Activated effector memory CD4-positive, alpha-beta T cell treated with anti-CD3 and anti-CD28 coated beads, Interleukin-2, amount 50 U/mL, for 16 hours (primary cell): ENCODE measurements around the gene TNFRSF13B.
"Not testable (repeated sequence)": the region's sequence is repeated elsewhere in the genome, so short reads cannot be mapped to it uniquely, and the experiment has no call there.

Source experiments
- DNase-seq: peaks from one replicate; pipeline ENCODE4 v3.0.0-alpha.2; 2020

TNFRSF13B gene

DNA sequence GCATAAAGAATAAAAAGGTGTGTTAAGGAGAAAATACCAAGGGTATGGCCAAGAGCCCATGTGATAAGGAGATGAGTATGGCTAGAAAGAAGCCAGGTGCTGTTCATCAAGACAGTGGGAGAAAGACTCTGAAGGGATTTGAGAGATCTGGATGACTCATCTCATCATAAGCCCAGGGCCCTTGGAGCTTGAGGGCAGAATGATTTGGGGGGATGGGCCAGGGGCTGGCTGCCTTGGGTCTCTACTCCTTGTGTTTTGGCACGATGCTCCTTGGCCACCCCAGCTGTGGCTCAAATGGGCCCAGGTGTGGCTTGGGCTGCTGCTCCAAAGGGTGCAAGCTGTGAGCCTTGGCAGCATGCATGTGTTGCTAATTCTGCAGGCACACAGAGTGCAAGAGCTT is 14.5 kb upstream of the TNFRSF13B start:
- DNase-seq, result no peak

DNA sequence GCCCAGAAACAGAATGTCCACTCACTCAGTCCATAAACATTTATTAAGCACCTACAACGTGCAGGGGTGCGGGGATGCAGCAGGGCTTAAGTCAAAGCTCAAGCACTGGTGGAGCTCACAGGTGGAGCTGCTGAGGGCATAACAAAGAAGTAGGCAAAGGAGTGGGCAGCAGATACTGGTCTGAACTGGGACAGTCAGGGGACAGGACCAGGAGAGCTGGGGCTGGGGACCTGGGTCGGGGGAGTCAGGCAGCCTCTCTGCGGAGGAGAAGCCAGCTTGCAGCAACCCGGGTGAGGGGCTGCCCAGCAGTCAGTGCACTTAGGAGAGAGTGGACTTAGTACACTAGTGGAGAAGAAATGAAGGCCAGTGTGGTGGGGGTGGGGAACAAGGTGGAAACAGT is 10.0 kb upstream of the TNFRSF13B start:
- DNase-seq, result no peak

DNA sequence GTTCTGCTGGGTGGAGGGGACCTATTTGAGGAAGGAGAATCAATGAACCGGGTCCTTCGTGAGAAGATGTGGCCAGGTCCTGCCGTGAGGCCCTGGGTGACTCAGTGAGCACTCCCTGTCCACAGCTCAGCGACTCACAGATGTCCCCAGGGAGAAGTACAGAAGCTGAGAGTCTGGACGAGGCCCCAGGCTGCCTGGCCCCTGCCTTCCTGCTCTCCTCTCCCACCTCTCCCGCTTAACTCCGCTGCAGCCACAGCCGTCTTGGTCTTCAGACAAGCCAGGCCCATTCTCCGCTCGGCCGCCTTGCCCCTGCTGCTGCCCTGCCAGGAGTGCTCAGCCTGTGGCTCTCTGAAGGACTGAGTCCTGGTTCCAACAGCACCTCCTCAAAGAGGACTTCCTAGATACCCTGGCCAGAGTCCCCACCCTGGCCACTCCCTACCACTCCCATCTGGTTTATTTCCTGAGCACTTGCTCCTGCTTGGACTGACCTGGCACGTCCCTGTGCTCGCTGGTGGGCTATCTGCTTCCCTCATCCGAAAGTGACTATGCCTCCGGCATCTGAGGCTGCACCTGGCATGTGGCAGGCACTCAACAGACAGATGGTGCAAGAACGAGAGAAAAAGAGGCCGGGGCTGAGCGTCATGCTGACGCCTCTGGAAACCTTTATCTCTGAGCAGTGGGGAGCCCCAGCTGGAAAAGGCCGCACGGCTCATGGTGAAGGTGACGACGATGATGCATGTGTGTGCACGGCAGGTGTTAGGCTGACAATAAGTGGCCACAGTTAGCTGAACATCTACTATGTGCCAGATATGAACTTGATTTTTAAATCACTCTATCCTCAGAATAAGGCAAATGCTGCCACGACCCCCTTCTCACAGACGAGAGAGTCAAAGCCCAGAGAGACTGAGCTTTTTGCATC is 9.2 kb upstream of the TNFRSF13B start:
- no peak for DNase-seq

DNA sequence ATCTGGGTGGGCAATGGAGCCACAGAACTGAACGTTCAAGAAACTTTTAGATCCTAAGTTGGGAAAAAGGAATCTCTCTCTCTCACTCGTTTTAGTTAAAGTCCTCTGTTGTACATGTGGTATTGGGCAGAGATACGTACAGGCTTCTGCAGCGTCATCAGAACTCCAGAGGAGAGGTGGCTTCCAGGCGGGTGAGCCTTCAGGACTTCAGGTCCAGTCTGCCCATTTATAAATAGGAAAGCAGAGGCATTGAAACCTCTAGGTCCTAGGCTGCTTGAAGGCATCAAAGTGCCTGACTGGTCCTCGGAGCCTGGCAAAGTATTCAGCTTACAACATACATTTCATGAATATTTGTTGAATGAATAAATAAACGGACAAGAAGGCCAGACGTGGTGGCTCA is 8.1 kb upstream of the TNFRSF13B start:
- DNase-seq, result no peak

DNA sequence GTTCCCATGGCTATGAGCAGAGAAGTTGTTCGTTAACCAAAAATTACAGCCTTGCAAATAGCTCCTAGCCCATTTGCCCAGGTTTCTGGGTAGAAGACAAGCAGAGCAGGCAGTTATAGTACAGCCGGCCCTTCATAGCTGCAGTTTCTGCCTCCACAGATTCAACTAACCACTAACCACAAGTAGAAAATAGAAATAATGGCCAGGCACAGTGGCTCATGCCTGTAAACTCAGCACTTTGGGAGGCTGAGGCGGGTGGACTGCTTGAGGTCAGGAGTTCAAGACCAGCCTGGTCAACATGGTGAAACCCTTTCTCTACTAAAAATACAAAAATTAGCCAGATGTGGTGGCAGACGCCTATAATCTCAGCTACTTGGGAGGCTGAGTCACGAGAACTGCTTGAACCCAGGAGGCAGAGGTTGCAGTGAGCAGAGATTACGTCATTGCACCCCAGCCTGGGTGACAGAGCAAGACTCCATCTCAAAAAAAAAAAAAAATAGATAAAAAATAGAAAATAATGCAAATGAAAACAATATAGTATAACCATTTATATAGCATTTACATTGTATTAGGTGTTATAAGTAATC is 7.4 kb upstream of the TNFRSF13B start:
- DNase-seq, result not testable (repeated sequence)

DNA sequence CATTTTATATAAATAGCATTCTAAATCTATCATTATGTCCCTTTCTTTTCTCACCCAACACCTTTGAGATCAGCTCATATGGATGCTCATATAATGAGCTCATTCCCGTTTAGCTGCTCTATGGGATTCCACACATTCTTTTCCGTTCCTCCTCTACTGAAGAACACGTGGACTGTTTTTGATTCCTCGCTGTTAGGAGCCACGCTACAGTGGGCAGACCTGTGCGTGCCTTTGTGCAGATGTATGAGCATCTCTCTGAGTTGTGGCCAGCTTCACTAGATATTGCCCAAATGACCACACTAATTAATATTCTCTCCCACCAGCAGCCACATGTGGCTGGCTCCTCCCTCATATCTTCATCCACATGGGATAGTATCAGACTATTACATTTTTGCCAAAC is 6.0 kb upstream of the TNFRSF13B start:
- no peak for DNase-seq

DNA sequence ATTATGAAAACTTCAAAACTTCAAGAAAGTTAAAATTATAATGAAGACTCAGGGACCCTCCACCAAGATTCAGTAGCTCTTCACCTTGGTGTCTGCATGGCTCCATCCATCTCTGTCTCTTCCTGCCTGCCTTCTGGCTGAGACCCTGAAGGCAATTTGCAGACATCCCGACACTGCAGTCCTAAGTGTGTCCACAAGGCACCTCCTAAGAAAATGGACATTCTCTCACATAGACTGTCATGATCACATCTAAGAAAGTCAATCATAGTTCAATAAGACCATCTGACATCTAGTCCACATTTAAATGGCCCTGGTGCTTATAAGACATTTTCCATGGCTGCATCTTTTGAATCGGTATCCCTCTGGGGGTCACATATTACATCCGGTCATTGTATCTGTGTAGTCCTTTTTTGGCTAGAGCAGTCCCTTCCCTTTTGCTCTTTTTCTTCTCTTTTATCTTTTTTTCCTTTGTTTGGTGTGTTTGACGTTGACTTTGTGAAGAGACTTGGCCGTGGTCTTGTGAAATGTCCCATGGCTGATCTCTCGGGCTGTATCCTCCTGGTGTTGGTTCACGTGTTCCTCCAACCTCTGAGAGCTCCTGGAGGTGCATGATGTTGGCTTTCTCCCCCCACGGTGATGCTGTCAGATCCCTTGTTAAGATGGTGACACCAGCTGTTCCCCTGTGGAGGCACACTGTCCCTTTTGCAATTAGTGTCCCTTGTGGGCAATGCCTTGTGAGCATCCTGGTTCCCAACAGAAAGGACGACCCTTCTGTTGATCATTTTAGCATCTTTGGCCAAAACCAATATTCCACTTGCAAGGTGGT is 5.0 kb upstream of the TNFRSF13B start:
- DNase-seq, result no peak

DNA sequence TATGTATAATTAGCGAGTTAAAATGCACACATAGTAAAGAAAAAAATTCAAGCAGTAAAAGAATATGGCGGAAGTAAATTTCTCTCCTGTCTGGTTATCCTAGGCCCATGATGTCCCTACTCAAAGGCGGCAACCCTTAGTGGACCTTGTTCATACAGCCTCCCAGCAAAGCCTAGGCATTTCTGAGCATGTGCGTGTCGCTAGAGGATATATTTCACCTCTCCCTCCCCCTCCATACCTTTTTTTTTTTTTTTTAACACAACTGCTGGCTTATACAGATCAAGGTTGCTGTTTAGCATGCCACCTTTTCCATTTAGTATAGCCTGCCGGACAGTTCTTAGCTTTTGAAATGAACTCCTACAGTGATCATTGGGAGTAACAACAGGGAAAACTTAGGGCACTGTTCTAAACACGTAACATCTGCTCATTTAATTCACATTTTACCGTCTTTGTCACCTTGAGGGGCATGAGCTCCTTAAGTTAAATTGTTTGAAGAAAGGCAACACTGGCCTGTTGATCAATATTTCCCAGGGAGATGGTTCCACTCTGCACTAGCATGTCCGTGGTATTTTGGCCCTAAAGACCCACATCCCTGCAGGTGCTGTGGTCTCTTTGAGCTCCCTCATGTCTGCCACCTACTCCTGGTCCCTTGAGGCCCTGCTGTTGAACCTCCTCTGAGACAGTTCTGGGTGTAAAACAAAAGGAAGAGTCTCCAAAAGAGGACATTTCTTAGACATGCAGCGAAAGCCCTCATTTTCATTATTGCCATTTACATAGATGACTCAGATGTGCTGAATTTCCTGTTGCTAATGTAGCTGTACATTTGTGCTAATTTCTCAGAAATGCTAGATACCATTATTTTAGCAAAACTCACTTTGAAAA is 4.1 kb upstream of the TNFRSF13B start:
- DNase-seq, result no peak

DNA sequence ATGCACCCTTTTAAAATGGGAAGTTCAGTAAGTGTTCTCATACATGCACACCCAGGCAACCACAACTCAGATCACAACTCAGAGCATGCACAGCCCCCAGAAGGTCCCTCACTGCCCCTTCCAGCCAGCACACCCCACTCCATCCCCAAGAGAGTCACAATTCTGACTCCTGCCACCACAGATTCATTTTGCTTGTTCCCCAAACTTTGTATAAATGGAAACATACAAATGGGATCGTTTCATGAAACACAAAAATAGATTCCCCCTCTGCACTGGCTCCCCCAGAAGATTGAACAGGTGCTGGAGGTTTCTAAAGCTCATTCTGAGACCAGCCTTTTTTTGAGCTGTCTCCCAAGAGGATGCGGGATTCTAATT is 3.3 kb upstream of the TNFRSF13B start:
- DNase-seq, result no peak

DNA sequence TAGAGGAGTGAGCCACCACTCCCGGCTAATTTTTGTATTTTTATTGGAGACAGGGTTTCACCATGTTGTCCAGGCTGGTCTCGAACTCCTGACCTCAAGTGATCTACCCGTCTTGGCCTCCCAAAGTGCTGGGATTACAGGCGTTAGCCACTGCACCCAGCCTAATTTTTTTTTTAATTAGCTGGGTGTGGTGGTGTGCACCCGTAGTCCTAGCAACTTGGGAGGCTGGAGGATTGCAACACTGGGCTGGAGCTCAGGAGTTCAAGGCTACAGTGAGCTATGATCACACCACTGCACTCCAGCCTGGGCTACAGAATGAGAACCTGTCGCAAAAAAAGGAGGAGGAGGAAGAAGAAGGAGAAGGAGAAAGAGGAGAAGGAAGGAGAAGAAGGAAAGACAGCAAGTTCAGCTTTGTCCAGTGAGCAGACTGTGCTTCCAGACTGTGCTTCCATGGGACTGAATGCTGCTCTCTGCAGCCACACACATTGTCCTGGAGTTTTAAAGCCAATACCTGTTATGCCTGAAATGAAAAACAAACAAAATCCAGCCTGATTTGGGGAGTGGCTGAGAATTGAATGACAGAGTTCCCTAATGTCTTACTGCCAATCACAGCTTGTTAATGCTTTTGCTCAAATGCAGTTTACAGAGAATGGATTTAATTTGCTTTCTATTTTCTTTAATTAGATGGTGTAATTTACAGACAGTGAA is 2.8 kb upstream of the TNFRSF13B start:
- DNase-seq, result no peak

DNA sequence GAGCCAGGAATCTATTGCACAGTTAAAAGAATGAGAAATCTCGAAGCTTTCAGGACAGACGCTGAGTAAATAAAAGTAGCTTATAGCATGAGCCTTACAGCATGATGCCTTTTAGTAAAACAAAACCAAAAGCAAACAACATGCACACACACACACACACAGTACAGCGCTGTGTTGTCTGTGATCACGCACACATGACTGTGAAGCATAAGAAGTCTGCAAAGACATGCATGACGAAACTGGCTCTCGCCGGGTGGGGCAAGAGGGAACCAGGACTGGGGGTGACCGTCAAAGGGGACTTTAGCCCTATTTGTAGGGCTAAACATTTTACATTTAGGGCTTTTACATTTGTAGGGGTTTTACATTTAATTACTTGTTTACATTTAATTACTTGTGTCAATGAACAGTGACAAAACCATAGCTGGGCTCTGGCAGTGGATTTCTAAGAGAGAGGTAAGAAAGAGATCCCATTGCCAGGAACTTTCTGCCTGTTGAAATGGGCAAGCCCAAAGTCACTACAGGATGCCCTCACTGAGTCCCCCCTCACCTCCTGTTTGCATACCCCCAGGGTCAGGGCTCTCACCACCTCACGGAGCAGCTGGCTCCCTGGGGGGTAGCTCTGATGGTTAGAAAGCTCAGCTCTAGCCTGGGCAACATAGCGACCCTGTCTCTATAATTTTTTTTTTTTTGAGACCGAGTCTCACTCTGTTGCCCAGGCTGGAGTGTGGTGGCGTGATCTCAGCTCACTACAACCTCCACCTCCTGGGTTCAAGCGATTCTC is 2.0 kb upstream of the TNFRSF13B start:
- no peak for DNase-seq

DNA sequence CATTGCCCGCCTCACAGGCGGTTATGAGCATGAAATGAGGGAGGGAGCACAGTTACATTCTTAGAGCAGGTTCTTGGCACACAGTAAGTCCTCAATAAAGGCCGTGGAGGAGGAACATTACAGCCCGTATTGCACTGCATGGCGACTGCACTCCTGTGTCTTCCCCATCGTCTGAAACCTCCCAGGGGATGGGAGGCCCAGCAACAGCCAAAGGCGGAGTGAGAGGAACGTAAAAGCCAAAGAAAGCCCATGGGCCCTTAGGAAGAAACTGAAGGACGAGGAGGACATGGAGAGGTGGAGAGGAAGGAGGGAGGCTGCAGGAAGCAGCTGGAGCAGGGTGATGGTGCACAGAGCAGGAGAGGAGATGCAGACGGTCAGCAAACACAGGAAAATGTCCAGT is 1.1 kb upstream of the TNFRSF13B start:
- DNase-seq, result not testable (repeated sequence)

DNA sequence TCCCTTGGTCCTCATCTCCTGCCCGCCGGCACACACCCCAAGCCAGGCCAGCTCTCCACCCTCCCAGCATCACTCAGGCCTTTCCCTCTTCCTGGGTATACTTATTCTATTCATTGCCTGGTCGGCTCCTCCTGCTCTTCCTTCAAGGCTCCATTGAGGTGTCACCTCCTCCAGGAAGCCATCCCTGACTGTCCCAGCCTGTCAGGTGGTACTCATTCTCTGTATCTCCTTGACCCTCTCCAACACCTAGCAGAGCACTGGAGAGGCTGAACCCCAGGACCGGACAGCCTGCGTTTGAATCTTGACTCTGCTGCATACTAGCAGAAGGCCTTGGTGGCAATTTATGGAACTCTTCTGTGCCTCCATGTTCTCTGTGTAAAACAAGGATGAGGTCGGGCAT is 428 bp upstream of the TNFRSF13B start:
- no peak for DNase-seq

DNA sequence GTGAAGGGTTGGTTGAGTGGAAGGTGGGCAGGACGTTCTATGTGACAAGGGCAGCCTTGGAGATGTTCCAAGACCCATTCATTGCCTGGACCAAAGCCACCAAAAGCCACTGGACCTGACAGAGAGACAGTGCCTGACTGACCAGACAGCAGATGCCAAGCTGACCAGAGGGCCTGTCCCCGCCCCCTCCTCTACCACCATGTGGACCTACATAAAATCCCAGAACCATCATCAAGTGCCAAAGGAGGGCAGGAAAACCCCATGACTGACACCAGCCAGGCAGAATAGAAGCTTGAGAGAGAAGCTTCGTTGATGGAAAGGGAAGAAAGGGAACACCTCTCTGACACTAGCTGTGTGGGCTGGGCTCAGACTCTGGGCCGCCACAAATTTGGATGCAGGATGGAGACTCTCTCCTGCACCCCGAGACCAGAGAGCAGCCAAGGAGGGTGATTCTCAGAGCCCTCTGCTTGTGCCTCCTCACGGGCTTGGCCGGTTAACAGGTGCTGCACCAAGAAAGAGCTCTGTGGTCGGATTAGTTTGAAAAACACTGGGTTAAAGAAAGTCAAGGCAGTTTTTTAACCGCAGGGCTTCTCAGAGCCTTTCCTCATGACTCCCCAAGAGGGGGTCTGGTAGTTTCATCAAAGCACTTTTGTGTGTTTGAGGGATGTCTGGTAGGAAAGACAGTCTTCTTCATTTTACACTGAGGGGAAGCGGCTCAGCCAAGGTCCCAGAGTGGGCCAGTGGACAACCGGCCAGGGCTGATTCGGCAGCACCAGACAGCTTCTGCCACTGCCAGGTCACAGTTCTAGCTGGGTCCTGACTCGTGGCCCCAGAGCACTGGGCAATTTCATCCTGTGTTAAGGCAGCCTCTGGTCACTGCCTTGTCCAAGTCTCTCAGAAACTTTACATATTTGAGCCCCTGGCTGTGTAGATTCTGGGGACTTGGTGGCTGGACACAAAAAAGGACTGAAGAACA is 1.7 kb downstream of the TNFRSF13B start:
- DNase-seq, result no peak

DNA sequence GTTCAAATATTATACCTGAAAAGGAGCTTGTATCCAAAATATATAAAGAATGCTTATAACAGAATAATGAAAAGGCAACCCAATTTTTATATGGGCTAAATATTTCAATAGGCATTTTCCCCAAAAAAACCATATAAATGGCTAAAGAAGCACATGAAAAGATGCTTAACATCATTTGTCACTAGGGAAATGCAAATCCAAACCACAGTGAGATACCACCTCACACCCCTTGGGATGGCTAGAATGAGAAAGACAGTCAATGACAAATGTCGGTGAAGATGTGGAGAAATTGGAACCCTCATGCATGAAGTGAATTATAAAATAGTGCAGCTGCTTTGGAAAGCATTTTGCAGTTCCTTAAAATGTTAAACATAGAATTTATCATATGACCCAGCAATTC is 3.1 kb downstream of the TNFRSF13B start:
- no peak for DNase-seq

DNA sequence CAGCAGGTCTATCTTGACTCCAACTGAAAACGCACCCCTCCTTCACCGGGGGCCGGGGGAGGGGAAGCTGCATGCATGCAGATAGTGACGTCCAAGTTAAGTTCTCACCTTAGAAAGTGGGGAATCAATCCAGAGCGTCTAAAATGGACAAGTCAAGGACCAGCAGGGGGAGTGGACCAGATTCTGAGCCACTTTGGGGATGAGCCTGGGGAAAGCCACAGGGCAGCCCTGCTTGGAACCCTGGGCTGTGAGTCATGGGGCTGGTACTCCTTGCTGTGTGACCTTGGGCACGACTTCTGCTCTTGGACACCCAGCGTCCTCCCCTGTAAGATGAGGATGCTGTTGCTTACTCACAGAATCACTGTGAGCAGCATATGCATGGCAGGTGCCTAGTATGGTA is 9.1 kb downstream of the TNFRSF13B start:
- DNase-seq, result no peak

DNA sequence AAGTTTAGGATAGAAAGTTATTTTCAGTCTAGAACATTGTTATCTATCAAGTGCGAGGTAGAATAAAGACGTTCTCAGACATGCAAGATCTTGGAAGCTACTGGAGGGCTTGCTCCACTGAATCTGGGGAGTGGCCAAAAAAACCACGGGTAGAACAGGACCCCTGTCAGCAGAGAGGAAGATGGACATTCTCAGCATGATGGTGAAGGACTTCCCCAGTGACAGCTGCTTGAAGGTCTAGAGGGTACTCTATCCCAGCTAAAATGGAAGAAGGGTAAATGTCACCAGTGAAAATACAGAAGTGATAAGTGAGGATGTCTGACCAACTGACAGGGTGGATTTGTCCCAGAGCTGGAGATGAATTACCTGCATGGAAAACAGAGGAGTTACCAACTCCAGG is 10.1 kb downstream of the TNFRSF13B start:
- no peak for DNase-seq

DNA sequence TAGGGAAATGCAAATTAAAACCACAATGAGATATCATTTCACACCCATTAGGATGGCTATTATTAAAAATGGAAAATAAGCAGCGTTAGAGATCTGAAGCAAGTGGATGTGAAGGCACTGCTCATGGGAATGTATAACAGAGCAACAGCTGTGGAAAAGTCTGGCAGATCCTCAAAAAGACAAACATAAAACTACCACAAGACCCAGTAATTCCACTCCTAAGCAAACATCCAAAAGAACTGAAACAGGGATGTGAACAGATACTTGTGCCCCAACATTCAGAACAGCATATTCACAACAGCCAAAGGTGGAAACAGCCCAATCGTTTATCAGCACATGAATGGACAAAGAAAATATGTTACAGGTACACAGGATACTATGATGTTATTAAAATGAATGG is 10.9 kb downstream of the TNFRSF13B start:
- not testable (repeated sequence) for DNase-seq

DNA sequence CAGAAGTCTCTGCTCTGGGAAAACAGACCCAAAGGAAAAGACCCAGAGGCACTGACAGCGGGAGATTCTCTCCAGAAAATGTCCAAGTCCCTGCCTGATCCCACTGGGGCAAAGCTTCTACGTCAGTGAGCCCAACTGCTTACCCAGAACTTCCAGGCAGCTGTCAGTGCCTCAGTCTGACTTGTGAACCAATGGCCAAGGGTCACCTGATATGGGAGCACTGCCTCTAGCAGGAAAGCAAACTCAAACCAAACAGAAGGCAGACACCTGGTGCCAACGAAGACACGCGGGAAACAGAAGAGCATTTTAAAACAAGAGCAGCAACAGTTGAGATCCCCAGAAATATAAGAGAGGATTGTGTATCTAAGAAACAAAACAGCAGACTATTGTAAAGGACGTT is 16.9 kb downstream of the TNFRSF13B start:
- not testable (repeated sequence) for DNase-seq

DNA sequence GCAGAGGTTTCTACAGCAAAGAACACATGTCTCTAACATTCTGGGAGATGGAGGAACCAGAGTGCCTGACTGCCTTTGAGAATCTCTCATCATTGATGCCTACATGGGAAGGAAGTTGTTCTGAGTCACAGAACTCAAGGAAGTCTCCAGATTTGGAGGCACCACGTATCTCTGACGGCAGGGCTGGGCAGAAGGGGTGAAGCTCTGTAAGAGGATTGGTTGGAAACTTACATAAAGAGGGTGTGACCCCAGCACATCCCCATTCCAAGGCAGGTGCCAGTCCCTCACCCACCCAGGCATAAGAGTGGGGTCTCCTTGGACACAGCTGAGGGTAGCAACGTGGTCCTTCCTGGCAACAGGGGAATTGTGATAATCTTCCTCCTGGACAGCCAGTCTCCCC is 17.4 kb downstream of the TNFRSF13B start:
- DNase-seq, result no peak
